DMS53 (cell line): ENCODE results near the gene SLC35A2.
A peak's percentile ranks its signal among the peaks of the same experiment; 100 is the strongest.

Experiments
- DNase-seq: peaks from one replicate; lab custom pipeline; 2025; lab: John Stamatoyannopoulos, UW

The SLC35A2 gene

GRCh38 chrX:48911412-48912182 lies at the start of gene SLC35A2:
SLC35A2 (minus strand) TSS chrX:48911646; CDS start chrX:48911636, 10 bp downstream.
- peak; percentile 95 for DNase-seq

- no peak for DNase-seq
Observed at GRCh38 chrX:48960291-48960690, 48.8 kb upstream of the SLC35A2 start.

GRCh38 chrX:48958635-48959094 lies 47.2 kb upstream of the SLC35A2 start:
- peak; percentile 67 for DNase-seq

GRCh38 chrX:48957827-48958634 lies 46.6 kb upstream of the SLC35A2 start:
- DNase-seq, result peak; percentile 98

GRCh38 chrX:48957477-48957826 lies 46.0 kb upstream of the SLC35A2 start, which contains the start of gene OTUD5:
OTUD5 (minus strand) TSS chrX:48957607; CDS start chrX:48957570, 37 bp downstream.
- DNase-seq, result peak; percentile 87

- peak; percentile 55 for DNase-seq
Observed at GRCh38 chrX:48956728-48957414, 45.4 kb upstream of the SLC35A2 start.

GRCh38 chrX:48948589-48948988 lies 37.1 kb upstream of the SLC35A2 start:
- DNase-seq, result no peak

- DNase-seq, result peak; percentile 67
Observed at GRCh38 chrX:48945517-48946348, 34.3 kb upstream of the SLC35A2 start.

GRCh38 chrX:48942895-48943294 lies 31.4 kb upstream of the SLC35A2 start:
- no peak for DNase-seq

- DNase-seq, result no peak
Observed at GRCh38 chrX:48940404-48940955, 29.0 kb upstream of the SLC35A2 start.

GRCh38 chrX:48939524-48940228 lies 28.2 kb upstream of the SLC35A2 start:
- DNase-seq, result no peak

GRCh38 chrX:48938721-48939425 lies 27.4 kb upstream of the SLC35A2 start:
- no peak for DNase-seq

GRCh38 chrX:48937054-48937907 lies 25.8 kb upstream of the SLC35A2 start:
- DNase-seq, result no peak

- no peak for DNase-seq
Observed at GRCh38 chrX:48936429-48937053, 25.1 kb upstream of the SLC35A2 start.

- no peak for DNase-seq
Observed at GRCh38 chrX:48935301-48935670, 23.8 kb upstream of the SLC35A2 start.

GRCh38 chrX:48934581-48935300 lies 23.3 kb upstream of the SLC35A2 start:
- no peak for DNase-seq

GRCh38 chrX:48933757-48934156 lies 22.3 kb upstream of the SLC35A2 start:
- DNase-seq, result no peak
